ENCODE measurements around the gene DNAH11.
A peak's percentile ranks its signal among the peaks of the same experiment; 100 is the strongest.
"Not testable (repeated sequence)": the region's sequence is repeated elsewhere in the genome, so short reads cannot be mapped to it uniquely, and the experiment has no call there.

The DNAH11 gene

GRCh38 chr7:21617513-21617912, 74.7 kb downstream of the DNAH11 start:
- DNase-seq (ENCODE audit: low spot score) = no peak

GRCh38 chr7:21617916-21618390, 75.1 kb downstream of the DNAH11 start:
- peak; percentile 9 for DNase-seq (ENCODE audit: low spot score)

- DNase-seq (ENCODE audit: low spot score) = no peak
These were observed 75.9 kb downstream of the DNAH11 start for GRCh38 chr7:21618706-21619105.

- DNase-seq (ENCODE audit: low spot score) = no peak
These were observed 77.2 kb downstream of the DNAH11 start for GRCh38 chr7:21620054-21620453.

GRCh38 chr7:21624320-21624719, 81.5 kb downstream of the DNAH11 start:
- DNase-seq (ENCODE audit: low spot score) = no peak

- no peak for DNase-seq (ENCODE audit: low spot score)
These were observed 93.9 kb downstream of the DNAH11 start for GRCh38 chr7:21636694-21637093.

- DNase-seq (ENCODE audit: low spot score) = no peak
These were observed 96.5 kb downstream of the DNAH11 start for GRCh38 chr7:21639206-21639868.

- no peak for DNase-seq (ENCODE audit: low spot score)
These were observed 97.3 kb downstream of the DNAH11 start for GRCh38 chr7:21640105-21640504.

- no peak for DNase-seq (ENCODE audit: low spot score)
These were observed 98.7 kb downstream of the DNAH11 start for GRCh38 chr7:21641546-21641945.

- DNase-seq (ENCODE audit: low spot score) = no peak
These were observed 99.6 kb downstream of the DNAH11 start for GRCh38 chr7:21642422-21642821.

GRCh38 chr7:21651697-21652096, 108.9 kb downstream of the DNAH11 start:
- DNase-seq (ENCODE audit: low spot score) = no peak

- no peak for DNase-seq (ENCODE audit: low spot score)
These were observed 110.8 kb downstream of the DNAH11 start for GRCh38 chr7:21653623-21654022.

GRCh38 chr7:21656081-21656480, 113.2 kb downstream of the DNAH11 start:
- peak; percentile 12 for DNase-seq (ENCODE audit: low spot score)

GRCh38 chr7:21656796-21657195, 114.0 kb downstream of the DNAH11 start:
- no peak for DNase-seq (ENCODE audit: low spot score)

GRCh38 chr7:21670496-21670895, 127.7 kb downstream of the DNAH11 start:
- DNase-seq (ENCODE audit: low spot score) = no peak

GRCh38 chr7:21671859-21672258, 129.0 kb downstream of the DNAH11 start:
- DNase-seq (ENCODE audit: low spot score) = no peak

GRCh38 chr7:21675255-21675654, 132.4 kb downstream of the DNAH11 start:
- DNase-seq (ENCODE audit: low spot score) = no peak

- DNase-seq (ENCODE audit: low spot score) = peak; percentile 40
These were observed 147.9 kb downstream of the DNAH11 start for GRCh38 chr7:21690705-21691104.

GRCh38 chr7:21691146-21691545, 148.3 kb downstream of the DNAH11 start:
- DNase-seq (ENCODE audit: low spot score) = not testable (repeated sequence)

- DNase-seq (ENCODE audit: low spot score) = not testable (repeated sequence)
These were observed 157.7 kb downstream of the DNAH11 start for GRCh38 chr7:21700587-21700986.

GRCh38 chr7:21702303-21702702, 159.5 kb downstream of the DNAH11 start:
- no peak for DNase-seq (ENCODE audit: low spot score)

GRCh38 chr7:21704359-21704758, 161.5 kb downstream of the DNAH11 start:
- no peak for DNase-seq (ENCODE audit: low spot score)

- DNase-seq (ENCODE audit: low spot score) = no peak
These were observed 163.3 kb downstream of the DNAH11 start for GRCh38 chr7:21706131-21706530.

- DNase-seq (ENCODE audit: low spot score) = no peak
These were observed 164.7 kb downstream of the DNAH11 start for GRCh38 chr7:21707566-21707965.

Measured in Ammon's horn (tissue), 1 donor.